Fibroblast of skin of left biceps (primary cell): ENCODE results near the gene DNAH2.

Source experiments
- DNase-seq, 2 experiments: peaks; one replicate each; pipeline ENCODE4 v3.0.0-alpha.2; 2013; ENCODE audit warnings: low read depth in 2 of 2

The DNAH2 gene

GRCh38 chr17:7716901-7717755, at the start of gene DNAH2:
DNAH2 (plus strand) TSS chr17:7717744; CDS start chr17:7719735, 1,991 bp downstream.
- peak; percentile 89 to 90 for DNase-seq

- no peak for DNase-seq
These were observed 49.1 kb upstream of the DNAH2 start for GRCh38 chr17:7668482-7668881.

- no peak for DNase-seq
These were observed 44.3 kb upstream of the DNAH2 start for GRCh38 chr17:7673239-7673638.

- DNase-seq = no peak
These were observed 42.6 kb upstream of the DNAH2 start for GRCh38 chr17:7674934-7675333.

GRCh38 chr17:7676533-7676932, 41.0 kb upstream of the DNAH2 start:
- DNase-seq = no peak

GRCh38 chr17:7677388-7678067, 40.0 kb upstream of the DNAH2 start:
- no peak for DNase-seq

GRCh38 chr17:7684851-7685532, 32.6 kb upstream of the DNAH2 start:
- no peak for DNase-seq

- peak; percentile 83 to 84 for DNase-seq
These were observed 31.9 kb upstream of the DNAH2 start for GRCh38 chr17:7685533-7686221.

GRCh38 chr17:7686222-7687071, 31.1 kb upstream of the DNAH2 start:
- DNase-seq = peak; percentile 55 to 73

- DNase-seq = peak; percentile 80 to 83
These were observed 30.3 kb upstream of the DNAH2 start, which contains the start of gene TP53 for GRCh38 chr17:7687072-7687907. TP53 (minus strand) TSS chr17:7687490; CDS start chr17:7676594, 10,896 bp downstream.

- DNase-seq = peak; percentile 97 to 98
These were observed 29.4 kb upstream of the DNAH2 start, which contains the start of gene WRAP53 for GRCh38 chr17:7687908-7688807. WRAP53 (plus strand) TSS chr17:7688477; CDS start chr17:7688649, 172 bp downstream.

- no peak for DNase-seq
These were observed 28.7 kb upstream of the DNAH2 start for GRCh38 chr17:7688808-7689316.

GRCh38 chr17:7695586-7695985, 22.0 kb upstream of the DNAH2 start:
- no peak for DNase-seq

GRCh38 chr17:7697828-7698588, 19.5 kb upstream of the DNAH2 start:
- no peak for DNase-seq

- no peak for DNase-seq
These were observed 17.0 kb upstream of the DNAH2 start for GRCh38 chr17:7700510-7700909.

- DNase-seq = no peak
These were observed 15.9 kb upstream of the DNAH2 start for GRCh38 chr17:7701681-7702080.

- DNase-seq = no peak
These were observed 14.8 kb upstream of the DNAH2 start for GRCh38 chr17:7702776-7703175.
